ENCODE data around the gene TSPAN9. TPM values are rescaled to one million over a fixed set of nuclear protein-coding genes. Genes with fewer than 3 reads are reported as not detected.
"Not testable (repeated sequence)": the region's sequence is repeated elsewhere in the genome, so short reads cannot be mapped to it uniquely, and the experiment has no call there.

Gene TSPAN9
- total RNA-seq, 2 donors from 2014 or later, result 14.0 to 18.5 TPM

DNA sequence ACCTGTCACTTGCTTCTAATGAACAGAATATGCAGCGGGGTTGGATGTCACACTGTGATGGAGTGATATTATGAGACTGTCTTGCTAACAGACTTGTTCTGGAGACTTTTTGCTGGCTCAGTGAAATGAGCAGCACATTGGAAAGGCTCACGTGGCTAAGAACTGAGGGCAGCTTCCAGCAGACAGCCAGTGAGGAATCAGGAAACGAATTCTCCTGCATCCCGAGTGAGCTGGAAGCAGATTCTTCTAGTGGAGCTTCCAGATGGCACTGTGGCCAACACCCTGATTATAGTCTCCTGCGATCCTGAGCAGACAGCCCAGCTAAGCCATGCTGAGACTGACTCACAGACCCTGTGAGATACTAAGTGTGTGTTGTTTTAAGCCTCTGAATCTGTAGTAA lies 16.1 kb upstream of the TSPAN9 start:
- ATAC-seq (no peak), DNase-seq (no peak)
- peaks cover 10% of the 10 kb centered on the region for H3K4me1 ChIP-seq
- H3K27me3 ChIP-seq, result no peaks in the 10 kb centered on the region
- H3K36me3 ChIP-seq (replicated peaks in 1 of 2; ENCODE audit: insufficient read depth in 1 of 2, low read depth in 2 of 2), result no peaks in the 10 kb centered on the region
- intact Hi-C loops (cut with DNase I), result no loop called here
- WGBS, 2 donors, result 72 to 80% methylated on average over 1 to 5 of the region's 5 CpGs
- no peak for TF ChIP-seq POLR2A (IDR thresholded peaks at IDR 0.05)
- TF ChIP-seq, protein P1, sequence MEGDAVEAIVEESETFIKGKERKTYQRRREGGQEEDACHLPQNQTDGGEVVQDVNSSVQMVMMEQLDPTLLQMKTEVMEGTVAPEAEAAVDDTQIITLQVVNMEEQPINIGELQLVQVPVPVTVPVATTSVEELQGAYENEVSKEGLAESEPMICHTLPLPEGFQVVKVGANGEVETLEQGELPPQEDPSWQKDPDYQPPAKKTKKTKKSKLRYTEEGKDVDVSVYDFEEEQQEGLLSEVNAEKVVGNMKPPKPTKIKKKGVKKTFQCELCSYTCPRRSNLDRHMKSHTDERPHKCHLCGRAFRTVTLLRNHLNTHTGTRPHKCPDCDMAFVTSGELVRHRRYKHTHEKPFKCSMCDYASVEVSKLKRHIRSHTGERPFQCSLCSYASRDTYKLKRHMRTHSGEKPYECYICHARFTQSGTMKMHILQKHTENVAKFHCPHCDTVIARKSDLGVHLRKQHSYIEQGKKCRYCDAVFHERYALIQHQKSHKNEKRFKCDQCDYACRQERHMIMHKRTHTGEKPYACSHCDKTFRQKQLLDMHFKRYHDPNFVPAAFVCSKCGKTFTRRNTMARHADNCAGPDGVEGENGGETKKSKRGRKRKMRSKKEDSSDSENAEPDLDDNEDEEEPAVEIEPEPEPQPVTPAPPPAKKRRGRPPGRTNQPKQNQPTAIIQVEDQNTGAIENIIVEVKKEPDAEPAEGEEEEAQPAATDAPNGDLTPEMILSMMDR (IDR thresholded peaks at IDR 0.05), result no peak
- no peak overlapping the region for H3K4me3 ChIP-seq
- H3K9me3 ChIP-seq, result no peaks in the 10 kb centered on the region
- no peak overlapping the region for H3K27ac ChIP-seq

DNA sequence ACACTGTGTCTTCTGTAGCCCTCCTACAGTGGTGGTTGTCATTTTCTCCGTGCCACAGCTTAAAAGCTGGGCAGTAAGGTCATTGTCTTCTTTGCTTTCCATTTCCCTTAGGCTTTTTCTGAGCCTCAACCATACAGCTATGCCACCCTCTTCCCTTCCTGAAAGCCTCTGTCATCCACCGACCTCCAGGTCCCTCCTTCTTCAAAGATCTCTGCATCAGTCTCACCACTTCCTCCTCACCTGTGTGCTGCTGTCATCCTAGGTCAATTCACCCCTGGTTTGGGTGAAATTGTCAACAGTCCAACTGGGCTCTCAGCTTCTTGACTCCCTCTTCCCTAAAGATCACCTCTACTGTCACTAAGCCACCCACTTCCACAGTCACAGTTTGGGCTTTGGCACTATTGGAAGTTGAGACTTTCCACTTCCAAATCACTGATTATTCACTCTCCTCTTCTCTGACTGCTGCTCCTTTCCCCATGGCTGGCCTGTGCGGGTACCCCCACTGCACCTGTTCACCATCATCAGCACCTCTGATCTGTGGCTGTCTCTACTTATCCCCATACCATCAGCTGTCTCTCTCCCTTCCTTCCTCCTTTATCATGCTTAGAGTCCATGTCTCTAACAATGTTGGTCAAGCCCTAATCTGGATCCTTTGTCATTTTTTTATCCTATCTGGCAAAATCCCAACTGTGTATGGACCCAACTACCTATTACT lies 15.5 kb upstream of the TSPAN9 start:
- H3K4me1 ChIP-seq, result peaks cover 11% of the 10 kb centered on the region
- ATAC-seq (no peak), DNase-seq (no peak)
- intact Hi-C loops (cut with DNase I), result no loop called here
- no peaks in the 10 kb centered on the region for H3K9me3 ChIP-seq
- no peak overlapping the region for H3K4me3 ChIP-seq
- WGBS, 2 donors, result 70 to 79% methylated on average over 3 of the region's 3 CpGs
- no peaks in the 10 kb centered on the region for H3K36me3 ChIP-seq (replicated peaks in 1 of 2; ENCODE audit: insufficient read depth in 1 of 2, low read depth in 2 of 2)
- H3K27ac ChIP-seq, result no peak overlapping the region
- no peaks in the 10 kb centered on the region for H3K27me3 ChIP-seq
- TF ChIP-seq, protein P1 (IDR thresholded peaks at IDR 0.05), result no peak
- no peak for TF ChIP-seq POLR2A (IDR thresholded peaks at IDR 0.05)

DNA sequence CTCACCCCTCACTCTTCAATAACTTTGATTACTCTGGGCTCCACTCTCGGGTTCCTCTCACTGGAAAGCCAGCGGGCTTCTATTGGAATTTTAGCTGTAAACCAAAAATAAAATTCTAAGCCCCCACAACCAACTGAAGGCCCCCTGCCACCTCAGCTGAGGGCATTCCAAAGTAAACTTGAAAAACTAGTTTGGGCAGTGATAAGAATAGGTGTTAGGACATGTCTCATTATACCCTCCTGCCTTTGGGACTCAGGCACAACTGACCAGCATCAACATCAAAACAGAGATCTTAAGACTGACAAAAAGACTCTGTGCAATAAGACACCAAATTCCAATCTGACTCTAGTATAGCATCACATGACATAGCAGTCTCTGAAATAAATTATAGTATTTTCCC lies 11.9 kb upstream of the TSPAN9 start:
- no peaks in the 10 kb centered on the region for H3K9me3 ChIP-seq
- peaks cover 11% of the 10 kb centered on the region for H3K4me1 ChIP-seq
- H3K27ac ChIP-seq, result no peak overlapping the region
- H3K36me3 ChIP-seq (replicated peaks in 1 of 2; ENCODE audit: insufficient read depth in 1 of 2, low read depth in 2 of 2), result no peaks in the 10 kb centered on the region
- 66 to 72% methylated on average over 2 of the region's 2 CpGs for WGBS, 2 donors
- H3K27me3 ChIP-seq, result no peaks in the 10 kb centered on the region
- no peak for ATAC-seq
- H3K4me3 ChIP-seq, result no peak overlapping the region
- no peak for DNase-seq
- intact Hi-C loops (cut with DNase I), result no loop called here
- TF ChIP-seq POLR2A (IDR thresholded peaks at IDR 0.05), result no peak
- TF ChIP-seq, protein P1 (IDR thresholded peaks at IDR 0.05), result no peak

DNA sequence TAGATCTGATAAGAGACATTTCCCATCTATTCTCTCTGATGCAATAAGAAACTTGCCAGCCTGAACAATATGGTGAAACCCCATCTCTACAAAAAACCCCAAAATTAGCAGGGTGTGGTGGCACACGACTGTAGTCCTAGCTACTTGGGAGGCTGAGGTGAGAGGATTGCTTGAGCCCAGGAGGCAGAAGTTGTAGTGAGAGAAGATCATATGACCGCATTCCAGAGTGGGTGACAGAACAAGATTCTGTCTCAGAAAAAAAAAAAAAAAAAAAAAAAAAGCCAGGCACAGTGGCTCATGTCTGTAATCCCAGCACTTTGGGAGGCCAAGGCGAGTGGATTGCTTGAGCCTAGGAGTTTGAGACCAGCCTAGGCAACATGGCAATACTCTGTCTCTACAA lies 11.3 kb upstream of the TSPAN9 start:
- WGBS, 2 donors, result 87 to 90% methylated on average over 3 of the region's 3 CpGs
- ATAC-seq, result not testable (repeated sequence)

GRCh38 chr12:3069714-3070113 lies 7.5 kb upstream of the TSPAN9 start:
- H3K4me1 ChIP-seq, result peaks cover 21% of the 10 kb centered on the region
- H3K27me3 ChIP-seq, result no peaks in the 10 kb centered on the region
- H3K9me3 ChIP-seq, result no peaks in the 10 kb centered on the region
- ATAC-seq, result no peak
- no peak for DNase-seq
- H3K4me3 ChIP-seq, result no peak overlapping the region
- TF ChIP-seq POLR2A (IDR thresholded peaks at IDR 0.05), result no peak
- TF ChIP-seq, protein P1 (IDR thresholded peaks at IDR 0.05), result no peak
- 86 to 95% methylated on average over 4 of the region's 4 CpGs for WGBS, 2 donors
- no peak overlapping the region for H3K27ac ChIP-seq
- intact Hi-C loops (cut with DNase I), result no loop called here
- H3K36me3 ChIP-seq (replicated peaks in 1 of 2; ENCODE audit: insufficient read depth in 1 of 2, low read depth in 2 of 2), result no peaks in the 10 kb centered on the region

More for the DNA sequence above, 11.3 kb upstream of the TSPAN9 start:
- DNase-seq; H3K27ac ChIP-seq; intact Hi-C loops (cut with DNase I); H3K9me3 ChIP-seq; H3K27me3 ChIP-seq; H3K36me3 ChIP-seq (replicated peaks in 1 of 2; ENCODE audit: insufficient read depth in 1 of 2, low read depth in 2 of 2); H3K4me3 ChIP-seq: not testable (repeated sequence)
- H3K4me1 ChIP-seq, result peaks cover 11% of the 10 kb centered on the region

Measured in body of pancreas (tissue), 4 donors.